RPMI8226 (cell line): Measurements from ENCODE around the gene ADGRL3.

Source experiments
- DNase-seq: peaks from one replicate; pipeline ENCODE4 v3.0.0-alpha.2; 2015

Gene ADGRL3

GRCh38 chr4:62051332-62051731, 851.2 kb downstream of the ADGRL3 start:
- no peak for DNase-seq

DNA sequence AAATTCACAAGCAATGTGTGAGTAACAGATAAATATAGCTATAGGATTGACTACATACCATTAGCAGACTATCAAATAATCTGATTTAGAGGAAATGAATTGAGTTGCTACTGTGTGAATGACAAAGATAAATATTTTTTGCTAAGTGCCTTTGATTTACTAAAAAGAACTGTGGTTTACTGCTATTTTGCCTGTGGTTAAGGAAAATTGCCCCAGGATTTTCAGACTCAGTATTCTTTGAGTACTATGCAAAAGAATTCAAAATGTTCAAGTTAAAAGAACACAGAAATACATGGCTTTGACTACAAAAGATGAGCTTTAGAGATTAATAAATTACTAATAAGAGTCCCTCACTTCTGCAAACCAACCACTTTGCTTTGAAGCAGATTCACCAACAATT, 853.8 kb downstream of the ADGRL3 start:
- DNase-seq = no peak

DNA sequence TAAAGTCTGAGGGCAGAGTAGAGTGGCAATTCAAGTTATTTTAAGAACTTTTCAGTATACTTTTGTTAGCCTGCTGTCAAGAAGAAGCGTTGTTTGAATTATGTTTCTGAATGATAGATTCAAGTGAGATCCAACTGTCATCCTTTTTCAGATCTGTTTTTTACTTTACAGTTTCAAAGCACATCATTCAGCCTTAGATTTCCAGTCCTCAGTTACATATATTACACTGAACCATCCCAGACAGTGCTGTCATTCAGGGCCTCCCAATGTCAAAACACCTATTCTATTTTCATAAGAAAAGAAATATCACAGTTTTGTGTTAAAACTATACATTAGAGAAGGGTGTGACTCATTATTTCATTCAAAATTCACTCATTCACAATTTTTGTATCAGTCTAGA, 856.9 kb downstream of the ADGRL3 start:
- no peak for DNase-seq

DNA sequence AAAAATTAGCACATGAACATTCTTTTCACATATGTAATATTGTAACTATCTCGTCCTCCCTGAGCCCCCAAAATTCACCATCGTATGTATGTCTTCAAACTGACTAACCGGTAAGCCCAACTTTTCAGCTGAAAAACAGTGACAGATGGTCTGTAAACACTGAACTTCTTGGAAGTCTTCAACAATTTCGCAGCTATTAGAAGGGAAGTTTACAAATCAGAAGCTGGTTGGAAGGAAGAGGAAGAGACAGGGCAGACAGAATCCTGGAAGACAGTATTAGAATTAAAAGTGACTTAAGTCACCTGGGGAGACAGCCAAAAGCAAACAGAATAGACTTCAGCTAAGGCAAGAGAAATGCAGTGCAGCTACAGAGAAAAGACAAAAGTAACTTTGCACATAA, 858.4 kb downstream of the ADGRL3 start:
- no peak for DNase-seq

DNA sequence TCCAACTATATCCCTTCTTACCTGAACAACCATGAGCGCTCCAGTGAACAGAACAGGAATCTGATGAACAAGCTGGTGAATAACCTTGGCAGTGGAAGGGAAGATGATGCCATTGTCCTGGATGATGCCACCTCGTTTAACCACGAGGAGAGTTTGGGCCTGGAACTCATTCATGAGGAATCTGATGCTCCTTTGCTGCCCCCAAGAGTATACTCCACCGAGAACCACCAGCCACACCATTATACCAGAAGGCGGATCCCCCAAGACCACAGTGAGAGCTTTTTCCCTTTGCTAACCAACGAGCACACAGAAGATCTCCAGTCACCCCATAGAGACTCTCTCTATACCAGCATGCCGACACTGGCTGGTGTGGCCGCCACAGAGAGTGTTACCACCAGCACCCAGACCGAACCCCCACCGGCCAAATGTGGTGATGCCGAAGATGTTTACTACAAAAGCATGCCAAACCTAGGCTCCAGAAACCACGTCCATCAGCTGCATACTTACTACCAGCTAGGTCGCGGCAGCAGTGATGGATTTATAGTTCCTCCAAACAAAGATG, 870.2 kb downstream of the ADGRL3 start:
- DNase-seq = no peak

DNA sequence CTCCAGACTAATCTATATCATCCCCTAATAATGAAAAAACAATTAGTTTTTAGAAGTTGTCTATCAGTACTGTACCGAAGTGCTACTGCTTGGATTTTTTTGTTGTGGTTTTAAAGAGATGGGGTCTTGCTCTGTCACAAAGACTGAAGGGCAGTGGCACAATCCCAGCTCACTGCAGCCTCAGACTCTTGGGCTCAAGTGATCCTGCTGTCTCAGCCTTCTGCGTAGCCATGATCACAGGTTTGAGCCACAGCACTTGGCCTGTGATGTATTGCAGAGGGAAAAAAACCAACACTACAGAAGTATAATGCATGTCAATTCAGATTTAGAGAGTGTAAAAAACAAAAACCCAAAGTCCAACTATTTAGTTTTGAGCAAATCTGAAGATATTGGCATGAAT, 875.0 kb downstream of the ADGRL3 start:
- no peak for DNase-seq

DNA sequence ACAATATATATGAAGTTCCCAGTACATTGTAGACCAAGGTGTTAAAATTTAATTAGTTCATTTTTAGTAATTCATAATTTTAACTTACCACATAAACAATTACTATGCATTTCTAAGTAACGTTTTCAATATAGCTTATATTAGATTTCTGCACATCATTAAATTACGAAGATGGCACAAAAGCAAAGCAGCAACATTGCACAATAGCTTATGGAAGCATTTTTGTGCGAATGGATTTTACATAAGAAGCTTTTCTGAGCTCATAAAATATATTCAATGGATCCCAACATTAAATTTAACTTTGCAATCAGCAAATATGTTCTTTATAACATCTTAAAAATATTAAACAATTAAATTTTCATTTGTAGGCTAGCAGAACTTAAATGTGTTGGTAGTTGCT, 875.4 kb downstream of the ADGRL3 start:
- no peak for DNase-seq

DNA sequence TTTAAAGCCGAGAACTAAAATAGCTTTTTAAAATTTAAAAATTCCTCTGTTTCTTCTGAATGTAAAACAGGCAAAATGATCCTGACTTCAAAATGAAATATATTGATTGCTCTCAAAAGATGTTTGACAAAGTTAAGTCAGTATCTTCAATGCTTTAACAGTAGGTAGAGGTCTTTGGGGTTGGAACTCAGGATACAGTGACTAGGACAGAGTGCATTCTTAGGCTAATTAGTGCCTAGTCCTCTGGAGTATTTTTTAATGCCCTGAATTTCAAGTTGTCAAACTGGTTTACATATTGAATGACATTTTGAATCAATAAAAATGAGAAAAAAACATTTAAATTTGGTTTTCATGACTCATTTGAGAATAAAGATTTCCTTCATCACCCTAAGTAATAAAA, 877.3 kb downstream of the ADGRL3 start:
- no peak for DNase-seq

- no peak for DNase-seq
Measured at GRCh38 chr4:62080431-62080830, 880.3 kb downstream of the ADGRL3 start.

DNA sequence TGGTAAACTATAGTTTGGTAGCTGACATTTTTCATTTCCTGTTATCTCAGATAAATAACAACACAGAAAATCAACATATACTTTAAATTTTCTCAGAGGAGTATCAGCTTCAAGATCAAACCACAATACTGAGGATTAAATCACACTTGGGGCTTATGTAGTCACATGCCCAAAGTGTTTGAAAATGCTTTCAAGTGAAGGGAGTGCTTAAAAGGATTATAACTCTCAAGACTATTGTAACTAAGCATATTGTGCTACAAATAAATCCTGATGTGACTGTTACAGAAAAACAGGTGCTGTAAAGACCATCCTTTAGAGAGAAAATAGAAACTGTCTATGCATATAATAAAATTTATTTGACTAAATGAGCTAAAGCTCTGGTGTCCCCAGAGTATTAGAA, 887.6 kb downstream of the ADGRL3 start:
- no peak for DNase-seq

DNA sequence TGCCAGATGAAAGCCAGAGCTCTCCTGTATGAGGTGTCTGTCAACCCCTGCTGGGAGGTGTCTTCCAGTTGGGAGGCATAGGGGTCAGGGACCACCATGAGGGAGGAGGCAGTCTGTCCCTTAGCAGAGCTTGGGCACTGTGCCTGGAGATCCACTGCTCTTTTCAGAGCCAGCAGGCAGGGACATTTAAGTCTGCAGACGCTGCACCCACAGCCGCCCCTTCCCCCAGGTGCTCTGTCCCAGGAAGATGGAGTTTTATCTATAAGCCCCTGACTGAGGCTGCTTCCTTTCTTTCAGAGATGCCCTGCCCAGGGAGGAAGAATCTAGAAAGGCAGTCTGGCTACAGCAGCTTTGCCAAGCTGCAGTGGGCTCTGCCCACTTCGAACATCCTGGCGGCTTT, 893.6 kb downstream of the ADGRL3 start:
- DNase-seq = no peak

GRCh38 chr4:62096881-62097280, 896.8 kb downstream of the ADGRL3 start:
- DNase-seq = no peak

GRCh38 chr4:62115216-62115615, 915.1 kb downstream of the ADGRL3 start:
- DNase-seq = no peak

- no peak for DNase-seq
Measured at GRCh38 chr4:62117886-62118285, 917.8 kb downstream of the ADGRL3 start.

GRCh38 chr4:62118558-62118957, 918.4 kb downstream of the ADGRL3 start:
- DNase-seq = no peak

- DNase-seq = no peak
Measured at GRCh38 chr4:62119195-62119594, 919.1 kb downstream of the ADGRL3 start.

- no peak for DNase-seq
Measured at GRCh38 chr4:62126064-62126732, 926.1 kb downstream of the ADGRL3 start.
